SK-N-SH treated with all-trans-retinoic acid at 6 μM for 48 hours (cell line): ENCODE results near the gene TSPAN9.
A peak's percentile ranks its signal among the peaks of the same experiment; 100 is the strongest.

Source experiments
- ATAC-seq: fragments of 200-7000 bp; cut with Tn5 transposase; 3 replicates; pipeline ENCODE4 v1.9.1; 2020; ENCODE audit warnings: mild to moderate bottlenecking, moderate library complexity
- ARNTL ChIP-seq: fragments of 450-650 bp; formaldehyde crosslinking; IDR thresholded peaks from 2 replicates; pipeline ENCODE4 v1.5.0; 2020; ENCODE audit warnings: low read depth, mild to moderate bottlenecking, moderate library complexity, borderline replicate concordance
- BACH2 ChIP-seq: fragments of 250-450 bp; sonication (Bioruptor Pico); IDR thresholded peaks from 2 replicates; pipeline ENCODE4 v1.9.0; 2021; ENCODE audit warnings: mild to moderate bottlenecking, borderline replicate concordance
- CSDC2 ChIP-seq: fragments of 250-450 bp; sonication (Bioruptor Pico); IDR thresholded peaks from 2 replicates; pipeline ENCODE4 v1.5.0; 2020; ENCODE audit warnings: mild to moderate bottlenecking, moderate library complexity
- ESRRG ChIP-seq: fragments of 250-450 bp; sonication (Bioruptor Pico); IDR thresholded peaks from 2 replicates; pipeline ENCODE4 v1.6.1; 2021; ENCODE audit warnings: mild to moderate bottlenecking
- GLIS3 ChIP-seq: fragments of 250-450 bp; sonication (Bioruptor Pico); IDR thresholded peaks from 2 replicates; pipeline ENCODE4 v1.5.0; 2020; ENCODE audit warnings: mild to moderate bottlenecking, moderate library complexity
- ISL1 ChIP-seq: fragments of 250-450 bp; sonication (Bioruptor Pico); IDR thresholded peaks from 2 replicates; pipeline ENCODE4 v2.1.2; 2022; ENCODE audit warnings: mild to moderate bottlenecking, moderate library complexity
- OSR1 ChIP-seq: fragments of 250-450 bp; sonication (Bioruptor Pico); IDR thresholded peaks from 2 replicates; pipeline ENCODE4 v1.8.0; 2022; ENCODE audit warnings: moderate library complexity, mild to moderate bottlenecking, inconsistent platforms
- PPARA ChIP-seq: fragments of 250-450 bp; sonication (Bioruptor Pico); IDR thresholded peaks from 2 replicates; pipeline ENCODE4 v1.5.0; 2020; ENCODE audit warnings: mild to moderate bottlenecking, borderline replicate concordance
- RARB ChIP-seq: fragments of 250-450 bp; sonication (Bioruptor Pico); IDR thresholded peaks from 2 replicates; pipeline ENCODE4 v1.8.0; 2021; ENCODE audit warnings: mild to moderate bottlenecking, moderate library complexity
- SNAI2 ChIP-seq: fragments of 250-450 bp; sonication (Bioruptor Pico); IDR thresholded peaks from 2 replicates; pipeline ENCODE4 v1.5.0; 2020; ENCODE audit warnings: mild to moderate bottlenecking, moderate library complexity
- TCF4 ChIP-seq: fragments of 250-450 bp; sonication (Bioruptor Pico); IDR thresholded peaks from 2 replicates; pipeline ENCODE4 v1.8.0; 2021; ENCODE audit warnings: mild to moderate bottlenecking, moderate library complexity, borderline replicate concordance
- TOX ChIP-seq: fragments of 250-450 bp; sonication (Bioruptor Pico); IDR thresholded peaks from 2 replicates; pipeline ENCODE4 v1.8.0; 2021; ENCODE audit warnings: mild to moderate bottlenecking, moderate library complexity, borderline replicate concordance
- ZC3H10 ChIP-seq: fragments of 250-450 bp; sonication (Bioruptor Pico); IDR thresholded peaks from 2 replicates; pipeline ENCODE4 v1.5.1; 2021; ENCODE audit warnings: mild to moderate bottlenecking, moderate library complexity
- ZFP3 ChIP-seq: fragments of 250-450 bp; sonication (Bioruptor Pico); IDR thresholded peaks from 2 replicates; pipeline ENCODE4 v1.5.0; 2020; ENCODE audit warnings: mild to moderate bottlenecking, moderate library complexity
- ZFP30 ChIP-seq: fragments of 450-650 bp; formaldehyde crosslinking; IDR thresholded peaks from 2 replicates; pipeline ENCODE4 v1.5.0; 2022; ENCODE audit warnings: mild to moderate bottlenecking, moderate library complexity
- ZNF565 ChIP-seq: fragments of 450-650 bp; formaldehyde crosslinking; conservative IDR thresholded peaks from 2 replicates; pipeline ENCODE4 v1.5.0; 2020; ENCODE audit warnings: low read depth, mild to moderate bottlenecking, moderate library complexity
- ZNF70 ChIP-seq: fragments of 450-650 bp; formaldehyde crosslinking; IDR thresholded peaks from 2 replicates; pipeline ENCODE4 v1.5.0; 2020; ENCODE audit warnings: mild to moderate bottlenecking, moderate library complexity
- ZNF8 ChIP-seq: fragments of 450-650 bp; formaldehyde crosslinking; IDR thresholded peaks from 2 replicates; pipeline ENCODE4 v1.5.0; 2020; ENCODE audit warnings: mild to moderate bottlenecking, moderate library complexity
- TF ChIP-seq, protein P1 (sequence below): fragments of 250-450 bp; sonication (Bioruptor Pico); IDR thresholded peaks from 2 replicates; pipeline ENCODE4 v1.5.0; 2020; ENCODE audit warnings: mild to moderate bottlenecking, moderate library complexity
- TF ChIP-seq, protein P2 (sequence below): fragments of 250-450 bp; sonication (Bioruptor Pico); IDR thresholded peaks from 2 replicates; pipeline ENCODE4 v1.8.0; 2020; ENCODE audit warnings: mild to moderate bottlenecking, moderate library complexity, borderline replicate concordance
- TF ChIP-seq, protein P3 (sequence below): fragments of 250-450 bp; sonication (Bioruptor Pico); IDR thresholded peaks from 2 replicates; pipeline ENCODE4 v1.5.1; 2021; ENCODE audit warnings: mild to moderate bottlenecking, moderate library complexity
- TF ChIP-seq, protein P4 (sequence below): fragments of 250-450 bp; sonication (Bioruptor Pico); IDR thresholded peaks from 2 replicates; pipeline ENCODE4 v1.5.1; 2020; ENCODE audit warnings: low read depth, mild to moderate bottlenecking, moderate library complexity
- TF ChIP-seq, protein P5 (sequence below): fragments of 250-450 bp; sonication (Bioruptor Pico); IDR thresholded peaks from 2 replicates; pipeline ENCODE4 v1.8.0; 2021; ENCODE audit warnings: low read depth, mild to moderate bottlenecking, moderate library complexity, borderline replicate concordance

The TSPAN9 gene

DNA sequence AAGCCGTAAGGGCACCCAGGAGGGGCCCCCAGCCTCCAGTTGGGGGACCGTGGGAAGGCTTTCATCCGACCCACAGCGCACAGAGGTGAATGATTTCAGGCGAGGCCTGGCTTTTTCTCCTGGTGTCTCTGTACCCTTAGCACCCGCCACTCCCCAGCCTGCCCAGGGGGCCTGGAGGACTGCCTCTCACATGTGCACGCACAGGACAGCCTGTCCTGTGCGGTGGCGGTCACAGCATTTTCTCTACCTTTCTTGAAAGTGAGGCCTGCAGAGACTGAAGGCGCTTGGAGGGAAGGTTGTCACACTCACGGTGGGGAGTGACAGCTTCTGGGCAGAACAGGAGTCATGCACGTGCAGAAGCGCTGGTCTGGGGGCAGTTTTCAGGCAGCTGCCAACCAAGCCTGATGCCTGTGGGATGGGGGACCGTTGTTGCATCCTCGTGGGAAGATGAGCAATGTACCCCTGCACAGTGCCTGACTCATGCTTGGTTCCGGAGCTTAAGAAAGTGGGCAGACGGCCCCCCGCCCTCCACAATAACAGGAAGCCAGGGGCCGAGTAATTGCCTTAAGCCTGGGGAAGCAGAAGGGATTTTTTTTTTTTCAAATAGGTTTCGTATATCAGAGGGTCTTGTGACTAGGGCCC is 148.1 kb downstream of the TSPAN9 start:
- TF ChIP-seq, protein P1, sequence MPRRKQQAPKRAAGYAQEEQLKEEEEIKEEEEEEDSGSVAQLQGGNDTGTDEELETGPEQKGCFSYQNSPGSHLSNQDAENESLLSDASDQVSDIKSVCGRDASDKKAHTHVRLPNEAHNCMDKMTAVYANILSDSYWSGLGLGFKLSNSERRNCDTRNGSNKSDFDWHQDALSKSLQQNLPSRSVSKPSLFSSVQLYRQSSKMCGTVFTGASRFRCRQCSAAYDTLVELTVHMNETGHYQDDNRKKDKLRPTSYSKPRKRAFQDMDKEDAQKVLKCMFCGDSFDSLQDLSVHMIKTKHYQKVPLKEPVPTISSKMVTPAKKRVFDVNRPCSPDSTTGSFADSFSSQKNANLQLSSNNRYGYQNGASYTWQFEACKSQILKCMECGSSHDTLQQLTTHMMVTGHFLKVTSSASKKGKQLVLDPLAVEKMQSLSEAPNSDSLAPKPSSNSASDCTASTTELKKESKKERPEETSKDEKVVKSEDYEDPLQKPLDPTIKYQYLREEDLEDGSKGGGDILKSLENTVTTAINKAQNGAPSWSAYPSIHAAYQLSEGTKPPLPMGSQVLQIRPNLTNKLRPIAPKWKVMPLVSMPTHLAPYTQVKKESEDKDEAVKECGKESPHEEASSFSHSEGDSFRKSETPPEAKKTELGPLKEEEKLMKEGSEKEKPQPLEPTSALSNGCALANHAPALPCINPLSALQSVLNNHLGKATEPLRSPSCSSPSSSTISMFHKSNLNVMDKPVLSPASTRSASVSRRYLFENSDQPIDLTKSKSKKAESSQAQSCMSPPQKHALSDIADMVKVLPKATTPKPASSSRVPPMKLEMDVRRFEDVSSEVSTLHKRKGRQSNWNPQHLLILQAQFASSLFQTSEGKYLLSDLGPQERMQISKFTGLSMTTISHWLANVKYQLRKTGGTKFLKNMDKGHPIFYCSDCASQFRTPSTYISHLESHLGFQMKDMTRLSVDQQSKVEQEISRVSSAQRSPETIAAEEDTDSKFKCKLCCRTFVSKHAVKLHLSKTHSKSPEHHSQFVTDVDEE = no peak
- TF ChIP-seq SNAI2 (CRISPR knock-in tag) (no peak), ZFP3 (CRISPR knock-in tag) (no peak), GLIS3 (CRISPR knock-in tag) (no peak), ZNF70 (CRISPR knock-in tag) (no peak), TOX (no peak), BACH2 (CRISPR knock-in tag) (no peak), CSDC2 (CRISPR knock-in tag) (no peak), ISL1 (CRISPR knock-in tag) (no peak), PPARA (no peak), OSR1 (CRISPR knock-in tag) (no peak), ZFP30 (no peak), ARNTL (CRISPR knock-in tag) (no peak)
- TF ChIP-seq, protein P2, sequence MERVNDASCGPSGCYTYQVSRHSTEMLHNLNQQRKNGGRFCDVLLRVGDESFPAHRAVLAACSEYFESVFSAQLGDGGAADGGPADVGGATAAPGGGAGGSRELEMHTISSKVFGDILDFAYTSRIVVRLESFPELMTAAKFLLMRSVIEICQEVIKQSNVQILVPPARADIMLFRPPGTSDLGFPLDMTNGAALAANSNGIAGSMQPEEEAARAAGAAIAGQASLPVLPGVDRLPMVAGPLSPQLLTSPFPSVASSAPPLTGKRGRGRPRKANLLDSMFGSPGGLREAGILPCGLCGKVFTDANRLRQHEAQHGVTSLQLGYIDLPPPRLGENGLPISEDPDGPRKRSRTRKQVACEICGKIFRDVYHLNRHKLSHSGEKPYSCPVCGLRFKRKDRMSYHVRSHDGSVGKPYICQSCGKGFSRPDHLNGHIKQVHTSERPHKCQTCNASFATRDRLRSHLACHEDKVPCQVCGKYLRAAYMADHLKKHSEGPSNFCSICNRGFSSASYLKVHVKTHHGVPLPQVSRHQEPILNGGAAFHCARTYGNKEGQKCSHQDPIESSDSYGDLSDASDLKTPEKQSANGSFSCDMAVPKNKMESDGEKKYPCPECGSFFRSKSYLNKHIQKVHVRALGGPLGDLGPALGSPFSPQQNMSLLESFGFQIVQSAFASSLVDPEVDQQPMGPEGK (CRISPR knock-in tag) = no peak
- TF ChIP-seq, protein P3, sequence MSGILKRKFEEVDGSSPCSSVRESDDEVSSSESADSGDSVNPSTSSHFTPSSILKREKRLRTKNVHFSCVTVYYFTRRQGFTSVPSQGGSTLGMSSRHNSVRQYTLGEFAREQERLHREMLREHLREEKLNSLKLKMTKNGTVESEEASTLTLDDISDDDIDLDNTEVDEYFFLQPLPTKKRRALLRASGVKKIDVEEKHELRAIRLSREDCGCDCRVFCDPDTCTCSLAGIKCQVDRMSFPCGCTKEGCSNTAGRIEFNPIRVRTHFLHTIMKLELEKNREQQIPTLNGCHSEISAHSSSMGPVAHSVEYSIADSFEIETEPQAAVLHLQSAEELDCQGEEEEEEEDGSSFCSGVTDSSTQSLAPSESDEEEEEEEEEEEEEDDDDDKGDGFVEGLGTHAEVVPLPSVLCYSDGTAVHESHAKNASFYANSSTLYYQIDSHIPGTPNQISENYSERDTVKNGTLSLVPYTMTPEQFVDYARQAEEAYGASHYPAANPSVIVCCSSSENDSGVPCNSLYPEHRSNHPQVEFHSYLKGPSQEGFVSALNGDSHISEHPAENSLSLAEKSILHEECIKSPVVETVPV = no peak
- TF ChIP-seq, protein P4, sequence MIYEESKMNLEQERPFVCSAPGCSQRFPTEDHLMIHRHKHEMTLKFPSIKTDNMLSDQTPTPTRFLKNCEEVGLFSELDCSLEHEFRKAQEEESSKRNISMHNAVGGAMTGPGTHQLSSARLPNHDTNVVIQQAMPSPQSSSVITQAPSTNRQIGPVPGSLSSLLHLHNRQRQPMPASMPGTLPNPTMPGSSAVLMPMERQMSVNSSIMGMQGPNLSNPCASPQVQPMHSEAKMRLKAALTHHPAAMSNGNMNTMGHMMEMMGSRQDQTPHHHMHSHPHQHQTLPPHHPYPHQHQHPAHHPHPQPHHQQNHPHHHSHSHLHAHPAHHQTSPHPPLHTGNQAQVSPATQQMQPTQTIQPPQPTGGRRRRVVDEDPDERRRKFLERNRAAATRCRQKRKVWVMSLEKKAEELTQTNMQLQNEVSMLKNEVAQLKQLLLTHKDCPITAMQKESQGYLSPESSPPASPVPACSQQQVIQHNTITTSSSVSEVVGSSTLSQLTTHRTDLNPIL (CRISPR knock-in tag) = no peak
- ATAC-seq = peak; percentile 74

DNA sequence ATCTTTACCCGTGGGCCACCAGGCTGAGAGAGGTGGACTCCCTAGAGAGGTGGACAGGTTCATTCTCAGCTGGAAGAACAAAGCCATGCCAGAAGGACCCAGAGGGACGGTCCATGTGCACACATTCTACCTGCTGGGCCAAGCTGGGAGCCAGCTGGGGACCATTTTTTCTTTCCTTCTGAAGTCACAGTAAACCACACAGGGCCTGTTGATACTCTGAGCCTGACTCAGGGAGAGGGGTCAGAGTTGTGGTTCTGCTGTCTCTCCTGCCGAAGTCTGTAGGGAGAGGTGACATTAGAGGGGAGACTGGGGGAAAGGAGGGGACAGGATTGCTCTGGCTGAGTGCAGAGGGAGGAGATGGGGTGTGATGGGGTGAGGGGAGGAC is 148.6 kb downstream of the TSPAN9 start:
- no peak for TF ChIP-seq ZFP3 (CRISPR knock-in tag)
- no peak for TF ChIP-seq OSR1 (CRISPR knock-in tag)
- TF ChIP-seq ZNF565 (CRISPR knock-in tag) = no peak
- peak; percentile 45 for ATAC-seq

DNA sequence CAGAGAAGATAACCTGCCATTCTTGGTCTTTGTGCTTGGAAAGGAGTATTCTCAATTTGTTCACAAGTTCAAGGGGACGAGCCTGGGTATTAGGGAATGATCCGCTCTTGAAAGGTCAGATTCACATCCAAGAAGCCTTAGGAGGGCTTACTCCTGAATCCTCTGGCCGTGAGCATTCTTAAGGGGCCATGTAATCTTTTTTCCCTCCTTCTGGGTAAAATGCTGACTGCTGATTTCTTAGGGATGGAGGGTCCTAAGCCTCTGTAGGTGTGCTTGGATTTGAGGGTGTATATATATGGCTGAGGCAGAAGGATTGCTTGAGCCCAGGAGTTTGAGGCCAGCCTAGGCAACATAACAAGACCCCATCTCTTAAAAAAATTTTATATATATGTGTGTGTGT is 149.1 kb downstream of the TSPAN9 start:
- TF ChIP-seq ARNTL (CRISPR knock-in tag) = no peak
- TF ChIP-seq ISL1 (CRISPR knock-in tag) = no peak
- TF ChIP-seq TOX = no peak
- no peak for TF ChIP-seq SNAI2 (CRISPR knock-in tag)
- TF ChIP-seq, protein P5, sequence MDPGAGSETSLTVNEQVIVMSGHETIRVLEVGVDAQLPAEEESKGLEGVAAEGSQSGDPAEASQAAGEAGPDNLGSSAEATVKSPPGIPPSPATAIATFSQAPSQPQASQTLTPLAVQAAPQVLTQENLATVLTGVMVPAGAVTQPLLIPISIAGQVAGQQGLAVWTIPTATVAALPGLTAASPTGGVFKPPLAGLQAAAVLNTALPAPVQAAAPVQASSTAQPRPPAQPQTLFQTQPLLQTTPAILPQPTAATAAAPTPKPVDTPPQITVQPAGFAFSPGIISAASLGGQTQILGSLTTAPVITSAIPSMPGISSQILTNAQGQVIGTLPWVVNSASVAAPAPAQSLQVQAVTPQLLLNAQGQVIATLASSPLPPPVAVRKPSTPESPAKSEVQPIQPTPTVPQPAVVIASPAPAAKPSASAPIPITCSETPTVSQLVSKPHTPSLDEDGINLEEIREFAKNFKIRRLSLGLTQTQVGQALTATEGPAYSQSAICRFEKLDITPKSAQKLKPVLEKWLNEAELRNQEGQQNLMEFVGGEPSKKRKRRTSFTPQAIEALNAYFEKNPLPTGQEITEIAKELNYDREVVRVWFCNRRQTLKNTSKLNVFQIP (CRISPR knock-in tag) = no peak
- TF ChIP-seq ZNF70 (CRISPR knock-in tag) = no peak
- TF ChIP-seq CSDC2 (CRISPR knock-in tag) = no peak
- TF ChIP-seq TCF4 = no peak
- no peak for TF ChIP-seq GLIS3 (CRISPR knock-in tag)
- TF ChIP-seq ESRRG = no peak
- no peak for TF ChIP-seq ZC3H10
- TF ChIP-seq, protein P4 (CRISPR knock-in tag) = no peak
- no peak for TF ChIP-seq BACH2 (CRISPR knock-in tag)
- no peak for TF ChIP-seq OSR1 (CRISPR knock-in tag)
- no peak for TF ChIP-seq ZFP30
- no peak for TF ChIP-seq ZNF8
- TF ChIP-seq RARB (CRISPR knock-in tag) = no peak
- TF ChIP-seq, protein P3 = no peak
- no peak for TF ChIP-seq PPARA
- no peak for ATAC-seq
